HG03432 (cell line): Measurements from ENCODE around the gene MRPL27.

Experiments used
- ATAC-seq: cut with Tn5 transposase; IDR thresholded peaks from one replicate; pipeline ENCODE4 v1.9.1; 2021; ENCODE audit warnings: mild to moderate bottlenecking, moderate library complexity; ENCODE audit not compliant: unreplicated experiment

Gene MRPL27

DNA sequence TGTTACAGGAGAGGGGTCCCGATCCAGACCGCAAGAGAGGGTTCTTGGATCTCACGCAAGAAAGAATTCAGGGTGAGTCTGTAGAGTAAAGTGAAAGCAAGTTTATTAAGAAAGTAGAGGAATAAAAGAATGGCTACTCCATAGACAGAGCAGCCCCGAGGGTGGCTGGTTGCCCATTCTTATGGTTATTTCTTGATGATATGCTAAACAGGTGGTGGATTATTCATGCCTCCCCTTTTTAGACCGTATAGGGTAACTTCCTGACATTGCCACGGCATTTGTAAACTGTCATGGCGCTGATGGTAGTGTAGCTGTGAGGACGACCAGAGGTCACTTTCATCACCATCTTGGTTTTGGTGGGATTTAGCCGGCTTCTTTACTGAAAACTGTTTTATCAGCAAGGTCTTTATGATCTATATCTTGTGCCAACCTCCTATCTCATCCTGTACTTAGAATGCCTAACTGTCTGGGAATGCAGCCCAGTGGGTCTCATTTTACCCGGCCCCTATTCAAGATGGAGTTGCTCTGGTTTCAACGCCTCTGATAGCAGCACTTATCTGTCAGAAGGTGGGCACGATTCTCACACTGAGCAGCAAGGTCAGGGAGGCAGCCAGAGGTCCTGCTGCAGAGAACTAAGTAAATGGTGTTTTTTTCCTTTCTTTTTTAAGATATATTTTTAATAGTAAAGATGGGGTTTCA, 53.5 kb downstream of the MRPL27 start:
- no peak for ATAC-seq

DNA sequence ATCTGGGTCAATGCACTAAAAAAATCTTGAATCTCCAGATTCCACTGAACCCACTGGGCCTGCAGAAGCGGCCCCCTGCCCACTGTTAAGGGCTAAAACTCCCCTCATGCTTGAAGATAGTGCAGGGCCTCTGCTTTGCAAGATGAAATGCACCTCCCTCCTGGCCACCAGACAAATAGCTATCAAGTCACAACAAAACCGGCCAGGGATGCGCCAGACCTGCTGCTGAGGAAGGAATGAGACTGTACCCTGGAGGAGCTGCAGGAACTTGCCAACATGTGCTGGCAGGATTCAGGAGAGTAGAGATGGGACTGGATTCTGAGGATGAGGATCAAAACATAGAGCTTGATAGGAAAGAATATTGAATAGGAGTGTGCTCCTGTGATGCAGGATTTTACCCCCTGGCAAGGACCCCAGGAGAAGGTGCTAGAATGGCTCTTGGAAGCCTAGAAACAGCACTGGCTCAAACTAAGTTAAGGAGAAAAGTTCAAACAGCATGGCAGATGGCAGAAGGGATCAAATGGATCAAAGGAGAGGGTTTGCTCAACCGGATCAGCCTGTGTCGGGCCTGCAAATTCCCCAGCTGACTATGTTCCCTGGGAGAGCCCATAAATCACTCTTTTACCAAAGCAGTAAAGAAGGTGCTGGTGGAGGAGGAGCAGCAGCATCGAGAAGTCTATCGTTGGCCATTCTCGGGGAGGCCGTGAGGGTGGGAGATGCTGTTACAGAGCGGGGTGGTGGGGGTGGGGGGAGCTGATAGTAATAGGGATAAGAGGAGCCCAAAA, 54.3 kb downstream of the MRPL27 start:
- ATAC-seq: no peak
